ENCODE results near the gene FYB1. TPM values are rescaled to one million over a fixed set of nuclear protein-coding genes. Genes with fewer than 3 reads are reported as not detected.

FYB1 gene, protein sequence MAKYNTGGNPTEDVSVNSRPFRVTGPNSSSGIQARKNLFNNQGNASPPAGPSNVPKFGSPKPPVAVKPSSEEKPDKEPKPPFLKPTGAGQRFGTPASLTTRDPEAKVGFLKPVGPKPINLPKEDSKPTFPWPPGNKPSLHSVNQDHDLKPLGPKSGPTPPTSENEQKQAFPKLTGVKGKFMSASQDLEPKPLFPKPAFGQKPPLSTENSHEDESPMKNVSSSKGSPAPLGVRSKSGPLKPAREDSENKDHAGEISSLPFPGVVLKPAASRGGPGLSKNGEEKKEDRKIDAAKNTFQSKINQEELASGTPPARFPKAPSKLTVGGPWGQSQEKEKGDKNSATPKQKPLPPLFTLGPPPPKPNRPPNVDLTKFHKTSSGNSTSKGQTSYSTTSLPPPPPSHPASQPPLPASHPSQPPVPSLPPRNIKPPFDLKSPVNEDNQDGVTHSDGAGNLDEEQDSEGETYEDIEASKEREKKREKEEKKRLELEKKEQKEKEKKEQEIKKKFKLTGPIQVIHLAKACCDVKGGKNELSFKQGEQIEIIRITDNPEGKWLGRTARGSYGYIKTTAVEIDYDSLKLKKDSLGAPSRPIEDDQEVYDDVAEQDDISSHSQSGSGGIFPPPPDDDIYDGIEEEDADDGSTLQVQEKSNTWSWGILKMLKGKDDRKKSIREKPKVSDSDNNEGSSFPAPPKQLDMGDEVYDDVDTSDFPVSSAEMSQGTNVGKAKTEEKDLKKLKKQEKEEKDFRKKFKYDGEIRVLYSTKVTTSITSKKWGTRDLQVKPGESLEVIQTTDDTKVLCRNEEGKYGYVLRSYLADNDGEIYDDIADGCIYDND
- total RNA-seq (10 to 100 TPM in 2 of 9 donors, 1 to 10 TPM in 7; 1.6 to 67.2 (median 3.1) TPM), polyA plus RNA-seq (under 1 TPM; 0.82 to 0.88 TPM)
- long read RNA-seq, donor 1, partial matches to known transcripts: 3 of 4 reads
- long read RNA-seq, donor 1, other reads (novel, unspliced or antisense): 0 of 4 reads
- long read RNA-seq, donor 2: 0 reads
- long read RNA-seq, donor 3: 0 reads

- Histone ChIP-seq H3K36me3 (no peaks in the 10 kb centered on the region), H3K27me3 (peaks cover 0 to 8% (median 0%) of the 10 kb centered on the region in 9 donors), H3K4me3 (peak within 1 kb of the TSS in 7 of 12 donors; percentile 6 to 57 (median 33)), H3K4me1 (peaks cover 0 to 73% (median 0%) of the 10 kb centered on the region in 12 donors), H3K27ac (peak within 1 kb of the TSS in 5 of 12 donors; percentile 20 to 84 (median 38)), H3K9me3 (no peaks in the 10 kb centered on the region)
- intact Hi-C loops (cut with DNase I): loop anchor here in 9 of 10 donors (2.0 to 10.0 kb wide), 9 partner anchors 63 to 353 kb away; no protein-coding TSS in a partner anchor
- DNase-seq (peak; percentile 19 to 64 (median 52)), ATAC-seq (peak; percentile 54 to 85 (median 72))
- TF ChIP-seq, protein P1, sequence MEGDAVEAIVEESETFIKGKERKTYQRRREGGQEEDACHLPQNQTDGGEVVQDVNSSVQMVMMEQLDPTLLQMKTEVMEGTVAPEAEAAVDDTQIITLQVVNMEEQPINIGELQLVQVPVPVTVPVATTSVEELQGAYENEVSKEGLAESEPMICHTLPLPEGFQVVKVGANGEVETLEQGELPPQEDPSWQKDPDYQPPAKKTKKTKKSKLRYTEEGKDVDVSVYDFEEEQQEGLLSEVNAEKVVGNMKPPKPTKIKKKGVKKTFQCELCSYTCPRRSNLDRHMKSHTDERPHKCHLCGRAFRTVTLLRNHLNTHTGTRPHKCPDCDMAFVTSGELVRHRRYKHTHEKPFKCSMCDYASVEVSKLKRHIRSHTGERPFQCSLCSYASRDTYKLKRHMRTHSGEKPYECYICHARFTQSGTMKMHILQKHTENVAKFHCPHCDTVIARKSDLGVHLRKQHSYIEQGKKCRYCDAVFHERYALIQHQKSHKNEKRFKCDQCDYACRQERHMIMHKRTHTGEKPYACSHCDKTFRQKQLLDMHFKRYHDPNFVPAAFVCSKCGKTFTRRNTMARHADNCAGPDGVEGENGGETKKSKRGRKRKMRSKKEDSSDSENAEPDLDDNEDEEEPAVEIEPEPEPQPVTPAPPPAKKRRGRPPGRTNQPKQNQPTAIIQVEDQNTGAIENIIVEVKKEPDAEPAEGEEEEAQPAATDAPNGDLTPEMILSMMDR (IDR thresholded peaks at IDR 0.05): no peak
- no peak for TF ChIP-seq POLR2A (IDR thresholded peaks at IDR 0.05)
- 70 to 82% (median 79%) methylated on average over 4 of the region's 4 CpGs for WGBS, 4 donors
Observed at GRCh38 chr5:39219437-39219836, at the start of gene FYB1. TSS of gene FYB1 (minus strand) at chr5:39219563. CDS start at chr5:39202960, 16,603 bp downstream.

- Histone ChIP-seq H3K4me1 (peaks cover 0 to 66% (median 0%) of the 10 kb centered on the region in 12 donors), H3K9me3 (no peaks in the 10 kb centered on the region), H3K4me3 (no peak overlapping the region), H3K27me3 (no peaks in the 10 kb centered on the region), H3K36me3 (no peaks in the 10 kb centered on the region), H3K27ac (no peak overlapping the region)
- no peak for ATAC-seq
- 87 to 96% (median 89%) methylated on average over 2 of the region's 2 CpGs for WGBS, 4 donors
- no peak for TF ChIP-seq POLR2A (IDR thresholded peaks at IDR 0.05)
- TF ChIP-seq, protein P1 (IDR thresholded peaks at IDR 0.05): no peak
- DNase-seq: no peak
- intact Hi-C loops (cut with DNase I): no loop called here
Observed at GRCh38 chr5:39267186-39267585, 47.8 kb upstream of the FYB1 start.

- Histone ChIP-seq H3K4me3 (no peak overlapping the region), H3K9me3 (no peaks in the 10 kb centered on the region), H3K27me3 (no peaks in the 10 kb centered on the region), H3K27ac (peak overlapping the region in 1 of 12 donors; percentile 21), H3K36me3 (no peaks in the 10 kb centered on the region), H3K4me1 (peaks cover 0 to 60% (median 0%) of the 10 kb centered on the region in 12 donors)
- intact Hi-C loops (cut with DNase I): no loop called here
- ATAC-seq (no peak), DNase-seq (no peak)
- TF ChIP-seq, protein P1 (IDR thresholded peaks at IDR 0.05): no peak
- no peak for TF ChIP-seq POLR2A (IDR thresholded peaks at IDR 0.05)
- WGBS, 4 donors: 0 to 23% (median 1%) methylated on average over 2 of the region's 2 CpGs
Observed at GRCh38 chr5:39266442-39266841, 47.1 kb upstream of the FYB1 start.

All from heart left ventricle (tissue), 16 donors.